GM23248 (cell line): Measurements from ENCODE around the gene CAMK2D. TPM values are rescaled to one million over a fixed set of nuclear protein-coding genes. Genes with fewer than 3 reads are reported as not detected.
"Not testable (repeated sequence)": the region's sequence is repeated elsewhere in the genome, so short reads cannot be mapped to it uniquely, and the experiment has no call there.

ENCODE experiments used
- DNase-seq: peaks from one replicate; pipeline ENCODE4 v3.0.0-alpha.2; 2015
- H2AFZ ChIP-seq: fragments of 200-600 bp; sonication (generic); 2 replicates; pipeline ENCODE4 v1.6.1; 2016; ENCODE audit warnings: antibody characterized with exemption
- H3F3A ChIP-seq: fragments of 200-600 bp; sonication (generic); 2 replicates; pipeline ENCODE4 v1.6.1; 2016; ENCODE audit warnings: mild to moderate bottlenecking, antibody characterized with exemption, mixed run types; ENCODE audit not compliant: insufficient read depth
- H3K27ac ChIP-seq: fragments of 200-600 bp; sonication (generic); 2 replicates; pipeline ENCODE4 v1.5.1; 2016; ENCODE audit warnings: mild to moderate bottlenecking
- H3K27me3 ChIP-seq: fragments of 200-600 bp; sonication (generic); replicated peaks from 2 replicates; pipeline ENCODE4 v1.6.1; 2016; ENCODE audit warnings: mild to moderate bottlenecking; ENCODE audit not compliant: insufficient read depth
- H3K36me3 ChIP-seq: fragments of 200-600 bp; sonication (generic); 2 replicates; pipeline ENCODE4 v1.6.1; 2016; ENCODE audit warnings: low read depth, mild to moderate bottlenecking
- H3K4me1 ChIP-seq: fragments of 200-600 bp; sonication (generic); 2 replicates; pipeline ENCODE4 v1.6.1; 2016; ENCODE audit warnings: mild to moderate bottlenecking; ENCODE audit not compliant: insufficient read depth
- H3K4me2 ChIP-seq: fragments of 200-600 bp; sonication (generic); one replicate; pipeline ENCODE4 v1.6.1; 2016; ENCODE audit warnings: mild to moderate bottlenecking; ENCODE audit not compliant: unreplicated experiment
- H3K4me3 ChIP-seq: fragments of 200-600 bp; sonication (generic); 2 replicates; pipeline ENCODE4 v1.5.1; 2016; ENCODE audit warnings: mild to moderate bottlenecking
- H3K79me2 ChIP-seq: fragments of 200-600 bp; sonication (generic); 2 replicates; pipeline ENCODE4 v1.6.1; 2016; ENCODE audit warnings: mild to moderate bottlenecking; ENCODE audit not compliant: insufficient read depth
- H3K9ac ChIP-seq: fragments of 200-600 bp; sonication (generic); 2 replicates; pipeline ENCODE4 v1.6.1; 2016; ENCODE audit warnings: mild to moderate bottlenecking
- H3K9me2 ChIP-seq: fragments of 200-600 bp; sonication (generic); 2 replicates; pipeline ENCODE4 v1.6.1; 2016; ENCODE audit warnings: mixed run types, mild to moderate bottlenecking, moderate library complexity; ENCODE audit not compliant: insufficient read depth
- H3K9me3 ChIP-seq: fragments of 200-600 bp; sonication (generic); one replicate; pipeline ENCODE4 v1.6.1; 2017; ENCODE audit warnings: low read depth
- H4K20me1 ChIP-seq: fragments of 200-600 bp; sonication (generic); 2 replicates; pipeline ENCODE4 v1.6.0; 2016; ENCODE audit not compliant: insufficient read depth
- EZH2 ChIP-seq: fragments of 200-600 bp; sonication (generic); IDR thresholded peaks from 2 replicates; pipeline ENCODE4 v1.6.1; 2018; ENCODE audit warnings: antibody characterized with exemption, mild to moderate bottlenecking; ENCODE audit not compliant: insufficient read depth, poor library complexity, severe bottlenecking
- EZH2phosphoT487 ChIP-seq: fragments of 200-600 bp; sonication (generic); IDR thresholded peaks from 2 replicates; pipeline ENCODE4 v1.6.1; 2018; ENCODE audit warnings: antibody characterized with exemption, moderate library complexity, mild to moderate bottlenecking, low read depth; ENCODE audit not compliant: insufficient read depth
- WGBS, 2 experiments: methylation state at CpG; one replicate each; pipeline ENCODE4 v1.1.6; 2015 to 2017; ENCODE audit warnings: low lambda C conversion rate in 2 of 2, low coverage in 1 of 2; ENCODE audit errors: missing lambda C conversion rate in 2 of 2; 5-methylcytosine and 5-hydroxymethylcytosine counted together
- in situ Hi-C: fragments of 300-500 bp; cut with MboI; formaldehyde crosslinking; loops from 2 replicates; pipeline ENCODE4 v1.15.0; 2020
- polyA plus RNA-seq: library from polyadenylated mRNA; unstranded; fragments of >200 nt; fragmentation: Nextera tagmentation; extraction: Ambion mirVana; gene quantifications from 2 replicates; pipeline ENCODE4 v1.2.1, GENCODE V29; 2016
- total RNA-seq: library from RNA; depleted of rRNA; stranded (reverse); fragments of >200 nt; shearing (Covaris generic); gene quantifications from 2 replicates; pipeline ENCODE4 v1.2.3, GENCODE V29; 2014

The CAMK2D gene
- total and polyA plus RNA-seq, 2 experiments from 2014 or later = 78.8 to 94.5 TPM

DNA sequence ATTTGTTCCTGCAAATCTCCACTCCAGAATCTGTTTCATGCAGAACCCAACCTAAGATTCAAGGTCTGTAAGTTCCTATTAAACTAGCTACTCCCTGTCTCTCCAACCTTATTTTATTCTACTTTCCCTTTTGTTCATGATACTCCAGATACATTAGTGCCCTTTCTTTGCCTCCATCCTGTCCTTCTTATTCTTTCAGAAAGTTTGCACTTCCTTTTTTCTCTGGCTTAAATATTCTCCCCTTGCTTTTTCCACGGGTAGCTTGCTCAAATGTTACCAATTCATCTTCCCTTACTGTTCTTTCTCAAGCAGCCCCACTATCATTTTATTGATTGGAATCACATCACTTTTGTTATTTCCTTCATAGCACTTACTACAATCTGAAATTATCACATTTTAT lies 72.1 kb downstream of the CAMK2D start:
- Histone ChIP-seq H3K79me2 (peaks cover 100% of the 10 kb centered on the region), H3K4me1 (peaks cover 23% of the 10 kb centered on the region), H3K9ac (no peak overlapping the region), H3K27ac (no peak overlapping the region), H3K4me3 (no peak overlapping the region), H3F3A (peaks cover 15% of the 10 kb centered on the region; the same call in 1 of the 2 replicates), H3K9me2 (no peaks in the 10 kb centered on the region), H3K27me3 (no peaks in the 10 kb centered on the region), H3K9me3 (no peaks in the 10 kb centered on the region), H4K20me1 (peaks cover 4% of the 10 kb centered on the region; the same call in 1 of the 2 replicates), H2AFZ (no peak overlapping the region), H3K4me2 (no peak overlapping the region), H3K36me3 (no peaks in the 10 kb centered on the region)
- in situ Hi-C loops = no loop called here
- WGBS, 2 experiments = 96 to 100% methylated on average over 1 of the region's 1 CpG
- no peak for DNase-seq
- TF ChIP-seq EZH2phosphoT487 (no peak), EZH2 (no peak)

DNA sequence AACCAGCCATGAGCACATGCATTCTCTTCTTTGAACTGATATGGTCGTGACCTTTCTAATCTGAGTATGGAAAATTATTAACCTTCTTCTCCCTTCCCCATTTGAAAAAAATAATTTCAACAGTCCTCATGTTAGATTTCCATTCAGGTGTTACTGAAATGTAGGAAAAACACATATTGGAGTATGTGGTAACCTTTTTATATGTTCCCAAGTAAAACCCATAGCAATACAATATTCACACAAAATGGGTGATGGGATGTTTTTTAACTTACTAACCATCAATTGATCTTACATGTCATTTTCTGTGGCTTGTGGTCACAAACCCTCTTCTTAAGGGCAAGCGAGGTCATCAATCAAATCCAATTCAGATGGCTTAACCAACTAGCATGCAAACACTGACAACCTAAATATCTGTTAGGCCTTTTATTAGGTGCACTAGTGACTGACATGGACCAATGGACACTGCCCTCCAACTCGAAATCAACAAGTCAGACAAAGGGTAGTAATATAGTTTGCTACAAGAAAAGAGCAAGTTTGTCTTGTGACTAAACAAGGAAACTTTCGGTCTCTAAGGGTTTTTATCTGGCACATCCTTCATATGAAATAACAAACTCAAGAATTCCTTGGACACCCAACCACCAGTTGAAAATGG lies 74.3 kb downstream of the CAMK2D start:
- Histone ChIP-seq H3K4me1 (peaks cover 40% of the 10 kb centered on the region), H2AFZ (no peak overlapping the region), H3F3A (peaks cover 32% of the 10 kb centered on the region), H3K4me2 (no peak overlapping the region), H3K9ac (no peak overlapping the region), H4K20me1 (peaks cover 4% of the 10 kb centered on the region; the same call in 1 of the 2 replicates), H3K4me3 (no peak overlapping the region), H3K27me3 (no peaks in the 10 kb centered on the region), H3K36me3 (no peaks in the 10 kb centered on the region), H3K27ac (no peak overlapping the region), H3K79me2 (peaks cover 95% of the 10 kb centered on the region), H3K9me2 (no peaks in the 10 kb centered on the region), H3K9me3 (no peaks in the 10 kb centered on the region)
- in situ Hi-C loops = no loop called here
- peak; percentile 17 for DNase-seq
- no peak for TF ChIP-seq EZH2phosphoT487
- no peak for TF ChIP-seq EZH2
- WGBS, 2 experiments = 84 to 90% methylated on average over 4 of the region's 4 CpGs

GRCh38 chr4:113685157-113685556 lies 76.4 kb downstream of the CAMK2D start:
- not testable (repeated sequence) for H3K4me2 ChIP-seq
- H3K27ac ChIP-seq = peak overlapping the region; percentile 53

GRCh38 chr4:113684534-113685091 lies 76.9 kb downstream of the CAMK2D start:
- H3K27me3 ChIP-seq = no peaks in the 10 kb centered on the region
- WGBS, 2 experiments = 10 to 36% methylated on average over 2 of the region's 2 CpGs
- TF ChIP-seq EZH2phosphoT487 (no peak), EZH2 (no peak)
- H3K9ac ChIP-seq = 0 out of 2 replicates have a peak overlapping the region, but pooled peaks have one; percentile 6
- peaks cover 45% of the 10 kb centered on the region for H3K4me1 ChIP-seq
- no peaks in the 10 kb centered on the region for H3K36me3 ChIP-seq
- H3K79me2 ChIP-seq = peaks cover 93% of the 10 kb centered on the region
- H2AFZ ChIP-seq = no peak overlapping the region
- in situ Hi-C loops = no loop called here
- H3K9me2 ChIP-seq = no peaks in the 10 kb centered on the region
- H3K9me3 ChIP-seq = no peaks in the 10 kb centered on the region
- H3F3A ChIP-seq = peaks cover 40% of the 10 kb centered on the region
- peak overlapping the region; percentile 53 for H3K27ac ChIP-seq
- peak; percentile 73 for DNase-seq
- no peak overlapping the region for H3K4me3 ChIP-seq
- H3K4me2 ChIP-seq = peak overlapping the region; percentile 20
- H4K20me1 ChIP-seq = peaks cover 4% of the 10 kb centered on the region; the same call in 1 of the 2 replicates

More at GRCh38 chr4:113685157-113685556, 76.4 kb downstream of the CAMK2D start:
- H3K9me2 ChIP-seq, H4K20me1 ChIP-seq, in situ Hi-C loops, DNase-seq, H3K36me3 ChIP-seq, H3K27me3 ChIP-seq, H2AFZ ChIP-seq, H3K9me3 ChIP-seq, H3K4me3 ChIP-seq: not testable (repeated sequence)
- H3K4me1 ChIP-seq = peaks cover 45% of the 10 kb centered on the region
- peaks cover 40% of the 10 kb centered on the region for H3F3A ChIP-seq
- H3K79me2 ChIP-seq = peaks cover 93% of the 10 kb centered on the region
- H3K9ac ChIP-seq = 0 out of 2 replicates have a peak overlapping the region, but pooled peaks have one; percentile 6
- WGBS, 2 experiments = 97% methylated on average over 4 of the region's 4 CpGs
